Measurements from ENCODE around the gene TNFSF13.

The TNFSF13 gene

GRCh38 chr17:7558544-7559319 lies at the start of gene TNFSF13:
TNFSF13 (plus strand) TSS chr17:7558750; CDS start chr17:7559040, 290 bp downstream.
- DNase-seq, result no peak

- no peak for DNase-seq
These were observed 49.7 kb upstream of the TNFSF13 start for GRCh38 chr17:7508846-7509245.

GRCh38 chr17:7509937-7510336 lies 48.6 kb upstream of the TNFSF13 start:
- no peak for DNase-seq

DNA sequence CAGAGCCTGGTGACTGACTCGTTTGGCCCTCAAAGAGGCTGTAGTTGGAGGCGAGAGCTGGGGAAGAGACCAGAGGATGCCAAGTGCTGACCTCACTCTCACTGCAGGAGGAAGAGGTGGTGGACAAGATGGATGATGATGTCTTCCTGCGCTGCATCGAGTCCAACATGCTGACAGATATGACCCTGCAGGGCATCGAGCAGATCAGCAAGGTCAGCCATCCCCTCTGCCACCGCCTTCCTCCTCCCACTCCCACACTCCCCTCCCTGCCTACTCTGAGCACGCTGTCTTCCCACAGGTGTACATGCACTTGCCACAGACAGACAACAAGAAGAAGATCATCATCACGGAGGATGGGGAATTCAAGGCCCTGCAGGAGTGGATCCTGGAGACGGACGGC lies 47.4 kb upstream of the TNFSF13 start:
- no peak for DNase-seq

GRCh38 chr17:7512105-7512504 lies 46.4 kb upstream of the TNFSF13 start:
- DNase-seq, result no peak

DNA sequence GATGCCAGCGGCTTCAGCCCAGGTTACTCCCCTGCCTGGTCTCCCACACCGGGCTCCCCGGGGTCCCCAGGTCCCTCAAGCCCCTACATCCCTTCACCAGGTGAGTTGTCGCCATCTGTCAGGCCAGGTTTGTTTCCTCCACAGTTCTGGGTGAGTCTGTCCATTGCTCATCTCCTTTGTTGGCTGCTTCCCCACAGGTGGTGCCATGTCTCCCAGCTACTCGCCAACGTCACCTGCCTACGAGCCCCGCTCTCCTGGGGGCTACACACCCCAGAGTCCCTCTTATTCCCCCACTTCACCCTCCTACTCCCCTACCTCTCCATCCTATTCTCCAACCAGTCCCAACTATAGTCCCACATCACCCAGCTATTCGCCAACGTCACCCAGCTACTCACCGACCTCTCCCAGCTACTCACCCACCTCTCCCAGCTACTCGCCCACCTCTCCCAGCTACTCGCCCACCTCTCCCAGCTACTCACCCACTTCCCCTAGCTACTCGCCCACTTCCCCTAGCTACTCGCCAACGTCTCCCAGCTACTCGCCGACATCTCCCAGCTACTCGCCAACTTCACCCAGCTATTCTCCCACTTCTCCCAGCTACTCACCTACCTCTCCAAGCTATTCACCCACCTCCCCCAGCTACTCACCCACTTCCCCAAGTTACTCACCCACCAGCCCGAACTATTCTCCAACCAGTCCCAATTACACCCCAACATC lies 45.6 kb upstream of the TNFSF13 start:
- no peak for DNase-seq

- no peak for DNase-seq
These were observed 44.6 kb upstream of the TNFSF13 start for GRCh38 chr17:7513850-7514419.

DNA sequence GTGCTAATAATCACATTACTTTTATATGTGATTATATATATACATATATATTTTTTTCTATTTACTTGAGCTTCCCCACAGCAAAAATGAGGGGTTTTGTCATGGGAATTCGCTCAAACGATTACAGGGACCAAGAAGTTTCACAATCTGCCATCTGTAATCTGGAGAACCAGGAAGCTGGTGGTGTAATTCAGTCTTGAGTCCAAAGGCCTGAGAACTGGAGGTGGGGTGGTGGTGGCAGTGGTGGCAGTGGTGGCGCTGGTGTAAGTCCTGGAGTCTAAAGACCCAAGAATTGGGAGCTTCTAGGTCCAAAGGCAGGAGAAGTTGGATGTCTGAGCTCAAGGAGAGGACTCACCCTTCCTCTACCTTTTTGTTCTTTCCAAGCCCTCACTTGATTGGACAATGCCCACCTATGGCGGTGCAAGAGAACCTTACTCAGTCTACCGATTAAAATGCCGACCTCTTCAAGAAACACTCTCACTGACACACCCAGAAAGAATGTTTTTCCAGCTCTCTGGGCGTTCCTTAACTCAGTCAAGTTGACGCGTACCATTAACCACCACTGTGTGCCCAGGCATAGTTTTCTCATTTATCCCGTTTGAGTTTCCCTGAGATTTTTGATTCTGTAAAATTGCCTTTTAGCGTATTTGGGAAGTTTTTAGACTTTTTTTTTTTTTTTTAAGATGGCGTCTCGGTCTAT lies 42.5 kb upstream of the TNFSF13 start:
- DNase-seq, result no peak

DNA sequence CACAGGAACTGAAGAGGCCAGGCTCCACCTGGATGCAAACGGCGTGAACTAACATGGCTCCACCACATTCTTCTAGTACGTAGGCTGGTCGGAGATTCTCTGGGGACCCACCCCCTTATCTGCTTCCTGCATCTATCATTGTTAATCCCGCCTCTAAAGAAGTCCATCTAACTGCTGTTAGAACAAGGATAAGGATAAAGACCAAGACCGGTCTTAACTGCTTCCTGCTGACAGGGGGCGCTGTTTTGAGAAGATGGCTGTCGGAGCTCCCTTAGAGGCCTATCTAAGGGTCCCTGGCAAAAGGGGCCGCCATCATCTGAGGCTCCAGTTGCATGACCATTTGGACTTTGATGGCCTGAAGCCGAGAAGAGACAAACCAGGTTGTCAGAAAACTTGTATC lies 35.5 kb upstream of the TNFSF13 start:
- peak; percentile 29 for DNase-seq

- DNase-seq, result no peak
These were observed 29.7 kb upstream of the TNFSF13 start for GRCh38 chr17:7528842-7529241.

- DNase-seq, result no peak
These were observed 28.3 kb upstream of the TNFSF13 start for GRCh38 chr17:7530023-7530900.

DNA sequence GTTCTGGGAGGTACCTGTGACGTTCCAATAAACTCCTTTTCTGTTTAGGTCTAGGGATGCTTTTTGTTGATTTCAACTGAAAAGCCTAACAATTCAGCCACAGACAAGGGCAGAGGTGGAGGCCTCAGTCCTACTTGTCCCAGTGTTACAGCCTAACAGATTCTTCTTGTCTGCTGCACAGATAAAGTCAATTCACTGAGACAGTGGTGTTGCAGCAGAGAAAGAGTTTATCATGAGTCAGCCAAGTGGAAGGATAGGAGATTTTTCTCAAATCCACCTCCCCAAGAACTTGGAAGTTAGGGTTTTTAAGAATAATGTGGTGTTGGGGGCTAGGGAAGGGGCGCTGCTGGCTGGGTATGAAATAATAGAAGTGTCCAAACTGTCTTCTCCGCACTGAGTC lies 20.5 kb upstream of the TNFSF13 start:
- no peak for DNase-seq

DNA sequence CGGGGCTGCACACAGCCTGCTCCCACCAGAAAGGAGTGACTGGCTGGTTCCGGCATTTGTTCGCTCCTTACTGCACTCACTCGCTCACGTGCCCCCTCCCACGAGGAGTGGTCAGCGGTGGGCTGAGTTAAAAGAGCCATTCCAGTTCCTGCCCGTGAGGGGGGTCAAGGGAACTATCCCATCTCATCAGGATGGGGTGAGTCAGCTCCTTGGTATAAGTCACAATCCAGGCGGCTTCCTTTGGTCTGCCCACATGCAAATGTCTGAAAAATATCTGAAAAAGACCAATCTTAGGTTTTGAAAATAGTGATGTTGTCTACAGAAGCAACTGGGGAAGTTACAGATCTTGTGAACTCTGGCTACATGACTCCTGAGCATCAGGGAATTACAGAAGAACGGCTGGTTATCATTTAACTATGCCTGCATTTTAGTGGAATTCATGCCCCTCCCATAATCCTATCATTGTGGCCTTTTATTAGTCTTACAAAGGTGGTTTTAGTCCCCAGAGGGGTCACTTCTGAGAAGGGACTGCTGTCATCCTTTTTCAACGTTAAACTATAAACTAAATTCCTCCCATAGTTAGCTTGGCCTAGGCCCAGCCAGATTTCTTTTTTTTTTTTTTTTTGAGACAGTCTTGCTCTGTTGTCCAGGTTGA lies 19.5 kb upstream of the TNFSF13 start:
- DNase-seq, result no peak

DNA sequence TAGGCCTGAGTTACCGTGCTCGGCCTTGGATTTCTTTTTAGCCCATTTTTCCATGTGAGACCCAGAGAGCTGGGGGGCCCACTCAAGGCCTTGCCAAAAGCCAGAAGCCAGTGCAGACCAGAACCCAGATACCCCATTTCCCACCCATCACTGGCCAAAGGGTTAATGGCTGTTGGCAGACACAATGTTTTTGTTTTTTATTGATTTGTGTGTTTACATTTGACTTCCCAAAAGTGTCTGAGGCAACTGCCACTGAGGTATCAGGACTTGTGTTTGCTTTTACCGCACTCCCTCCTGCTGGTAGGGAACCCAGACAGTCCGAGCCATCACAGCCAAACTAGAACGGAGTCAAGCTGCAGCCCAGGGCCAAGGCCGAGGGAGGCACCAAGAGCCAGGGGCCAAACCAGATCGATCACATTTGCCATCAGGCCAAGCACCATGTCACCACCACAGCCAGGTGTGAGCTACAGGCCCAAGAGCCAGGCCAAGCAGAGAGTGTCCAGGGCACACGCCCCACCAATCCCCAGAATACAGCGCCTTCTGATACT lies 17.4 kb upstream of the TNFSF13 start:
- no peak for DNase-seq

DNA sequence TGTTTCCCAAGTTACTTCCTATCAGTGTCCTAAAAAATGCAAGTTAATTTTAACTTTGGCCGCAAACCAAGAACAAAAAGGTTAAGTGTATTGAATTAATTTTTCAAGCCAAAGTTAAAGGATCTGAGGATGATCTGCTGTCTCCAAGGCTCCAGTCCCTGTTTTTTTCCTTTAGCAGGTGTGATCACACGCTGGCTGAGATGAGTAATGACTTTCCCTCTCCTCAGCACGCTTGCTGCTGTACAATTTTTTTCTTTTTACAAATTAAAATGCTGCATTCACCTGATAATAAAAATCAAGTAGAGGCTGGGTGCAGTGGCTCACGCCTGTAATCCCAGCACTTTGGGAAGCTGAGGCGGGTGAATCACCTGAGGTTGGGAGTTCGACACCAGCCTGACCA lies 13.6 kb upstream of the TNFSF13 start:
- no peak for DNase-seq

DNA sequence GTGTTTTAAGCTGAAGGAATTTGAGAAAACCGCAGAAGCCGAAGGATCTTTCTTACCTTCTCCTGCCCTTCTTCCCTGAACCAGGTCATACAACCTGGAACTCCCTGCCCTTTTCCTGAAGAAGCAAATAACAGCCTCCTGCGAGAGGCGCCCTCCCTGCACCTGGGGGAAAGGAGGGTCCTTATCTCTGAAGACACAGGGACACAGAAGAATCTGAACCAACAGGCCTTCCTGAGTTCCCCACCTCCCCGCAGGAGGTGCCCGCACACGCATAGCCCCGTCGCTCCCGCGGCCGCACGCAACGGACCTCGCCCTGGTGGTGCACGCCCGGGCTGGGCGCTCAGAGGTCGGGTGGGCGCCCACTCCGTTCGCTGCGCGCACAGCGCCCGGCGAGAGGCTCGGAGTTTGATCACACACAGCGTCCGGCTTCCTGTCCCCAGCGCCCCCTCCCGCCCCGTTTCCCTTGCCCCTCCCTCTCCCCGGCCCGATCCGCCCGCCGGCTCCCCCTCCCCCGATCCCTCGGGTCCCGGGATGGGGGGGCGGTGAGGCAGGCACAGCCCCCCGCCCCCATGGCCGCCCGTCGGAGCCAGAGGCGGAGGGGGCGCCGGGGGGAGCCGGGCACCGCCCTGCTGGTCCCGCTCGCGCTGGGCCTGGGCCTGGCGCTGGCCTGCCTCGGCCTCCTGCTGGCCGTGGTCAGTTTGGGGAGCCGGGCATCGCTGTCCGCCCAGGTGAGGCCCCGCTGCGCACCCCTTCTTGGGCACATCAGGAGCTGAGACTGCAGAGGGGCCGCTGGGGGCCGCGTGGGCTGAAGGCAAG lies 9.8 kb upstream of the TNFSF13 start, which contains the start of gene TNFSF12:
Gene TNFSF12, plus strand, starts transcription at position 474 of the 816 bp plus-strand sequence. Its CDS starts 96 bp downstream, at position 570.
- peak; percentile 25 for DNase-seq

GRCh38 chr17:7549401-7550055 lies 9.0 kb upstream of the TNFSF13 start:
- peak; percentile 39 for DNase-seq

- DNase-seq, result no peak
These were observed 8.2 kb upstream of the TNFSF13 start for GRCh38 chr17:7550344-7550743.

DNA sequence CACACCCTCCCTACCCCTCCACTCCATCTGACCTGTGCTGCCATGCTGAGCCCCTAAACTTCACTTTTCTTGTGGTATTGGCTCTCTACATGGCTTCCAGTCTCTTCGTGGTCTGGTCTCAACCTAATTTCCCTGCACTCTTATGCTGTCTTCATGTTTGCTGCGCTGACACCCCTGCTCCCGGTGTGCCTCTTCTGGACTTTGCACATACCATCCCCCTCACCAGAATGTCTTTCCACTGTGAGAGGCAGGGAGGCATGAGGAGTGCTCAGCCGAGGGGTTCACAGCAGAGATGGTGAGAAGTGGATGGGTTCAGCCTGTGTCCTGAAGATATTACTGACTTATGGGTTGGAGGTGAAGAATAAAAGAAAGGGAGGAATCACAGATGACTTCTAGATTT lies 7.2 kb upstream of the TNFSF13 start:
- no peak for DNase-seq

- DNase-seq, result peak; percentile 33
These were observed 5.9 kb upstream of the TNFSF13 start for GRCh38 chr17:7552621-7553051.
